T-helper 2 cell treated with Interferon-gamma antibody and Interleukin-4, amounts not matched to agents 100 ng/mL and 5 ng/mL, for 36 hours (primary cell): ENCODE data around the gene FOXP1. TPM values are rescaled to one million over a fixed set of nuclear protein-coding genes. Genes with fewer than 3 reads are reported as not detected.

Source experiments
- intact Hi-C: fragments of 100-400 bp; cut with micrococcal nuclease; formaldehyde crosslinking; loops from one replicate; pipeline ENCODE4 v1.15.1; 2023
- total RNA-seq: library from RNA; stranded (reverse); gene quantifications from 2 replicates; pipeline ENCODE4 v1.2.3, GENCODE V29; 2022

Gene FOXP1
- total RNA-seq, 1 donor from 2014 or later, result 113 TPM

DNA sequence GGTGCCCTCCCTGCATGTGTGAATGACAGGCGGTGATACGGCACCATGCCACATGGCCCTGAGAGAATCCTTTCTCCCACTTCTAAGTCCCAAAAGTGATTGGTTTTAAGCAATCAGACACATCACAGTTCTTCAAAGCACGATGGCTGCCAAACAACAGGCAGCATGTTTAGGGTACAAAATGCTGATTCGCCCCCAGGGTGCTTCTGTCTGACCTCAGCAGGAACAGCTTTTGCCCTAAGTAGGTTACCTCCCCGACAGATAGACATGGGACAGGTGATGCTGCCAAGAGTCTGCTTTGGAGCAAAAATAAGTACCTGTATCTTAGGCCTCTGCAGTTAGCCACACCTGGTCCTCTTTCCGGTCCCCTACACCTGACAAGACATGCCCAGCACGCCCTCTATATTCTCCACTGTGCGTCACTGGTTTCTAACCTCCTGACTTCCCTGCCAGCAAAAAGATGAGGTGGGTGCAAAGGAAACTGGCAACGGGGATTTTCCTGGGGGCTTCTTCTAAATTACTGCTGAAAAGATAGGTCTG, 549.8 kb downstream of the FOXP1 start:
- intact Hi-C loops, result no loop called here

GRCh38 chr3:71031914-71032521, 551.5 kb downstream of the FOXP1 start:
- intact Hi-C loops, result no loop called here

DNA sequence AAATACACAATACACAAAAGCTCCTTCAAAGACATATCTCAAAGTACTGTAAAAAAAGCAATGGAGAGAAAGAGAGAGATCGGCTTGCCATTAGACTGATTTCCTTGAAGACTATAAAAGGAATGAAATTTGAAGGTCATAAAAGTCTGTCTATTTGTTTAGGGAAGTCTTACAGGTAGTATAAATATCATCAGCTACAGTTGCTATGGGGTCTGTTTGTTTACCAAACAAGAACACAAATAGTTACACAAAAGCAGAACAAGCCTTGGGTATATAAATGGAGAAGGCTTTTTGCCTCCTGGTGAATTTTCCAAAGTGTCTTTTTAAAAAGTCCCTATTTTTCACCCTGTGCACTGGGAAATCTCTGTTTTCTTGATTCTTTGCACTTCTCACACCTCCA, 552.3 kb downstream of the FOXP1 start:
- intact Hi-C loops, result no loop called here

DNA sequence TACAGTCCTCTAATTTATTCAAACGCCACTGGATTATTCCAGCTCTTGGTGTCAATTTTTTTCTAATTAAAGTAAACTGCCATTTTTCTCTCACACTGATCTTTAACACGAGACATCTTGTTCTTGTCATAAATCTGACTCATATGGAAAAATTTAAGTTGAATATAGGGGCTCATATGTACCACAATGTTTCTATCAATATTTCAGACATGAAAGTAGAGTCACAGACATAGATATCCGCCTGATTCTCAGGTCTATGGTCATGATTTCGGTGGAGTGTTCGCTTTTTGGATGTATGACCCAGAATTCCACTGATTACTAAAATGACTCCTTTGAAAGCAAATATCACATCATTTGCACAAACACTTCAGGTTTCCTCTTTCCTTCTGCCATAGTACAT, 552.8 kb downstream of the FOXP1 start:
- intact Hi-C loops, result no loop called here

DNA sequence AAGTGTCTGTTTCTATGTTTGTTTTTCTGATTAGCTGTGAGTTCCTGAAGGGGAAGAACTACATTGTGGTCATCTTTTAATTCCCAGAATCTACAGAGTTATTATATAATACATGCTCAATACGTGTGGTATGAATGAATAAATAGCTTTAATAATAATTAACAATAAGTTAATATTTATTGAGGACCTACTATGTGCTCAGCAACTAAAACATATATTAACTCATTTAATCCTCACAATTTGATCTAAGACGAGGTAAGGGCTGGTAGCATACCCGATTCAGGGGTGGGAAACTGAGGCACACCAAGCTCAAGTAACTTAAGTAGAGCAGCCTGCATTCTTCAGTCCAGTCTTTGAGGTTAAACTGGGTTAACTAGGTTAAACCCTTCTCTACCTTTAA, 553.8 kb downstream of the FOXP1 start:
- intact Hi-C loops, result no loop called here

DNA sequence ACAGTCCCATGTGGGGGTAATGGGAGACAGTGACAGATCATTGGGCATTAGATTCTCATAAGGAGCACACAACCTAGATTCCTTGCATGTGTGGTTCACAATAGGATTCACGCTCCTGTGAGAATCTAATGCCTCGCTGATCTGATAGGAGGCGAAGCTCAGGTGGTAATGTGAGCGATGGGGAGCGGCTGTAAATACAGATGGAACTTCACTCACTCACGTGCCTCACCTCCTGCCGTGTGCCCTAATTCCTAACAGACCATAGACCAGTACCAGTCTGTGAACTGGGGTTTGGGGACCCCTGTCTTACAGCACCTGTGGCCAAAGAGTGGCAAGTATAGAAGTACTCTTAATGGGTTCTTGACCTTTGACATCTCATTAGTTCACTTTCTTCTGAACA, 554.7 kb downstream of the FOXP1 start:
- intact Hi-C loops, result no loop called here

DNA sequence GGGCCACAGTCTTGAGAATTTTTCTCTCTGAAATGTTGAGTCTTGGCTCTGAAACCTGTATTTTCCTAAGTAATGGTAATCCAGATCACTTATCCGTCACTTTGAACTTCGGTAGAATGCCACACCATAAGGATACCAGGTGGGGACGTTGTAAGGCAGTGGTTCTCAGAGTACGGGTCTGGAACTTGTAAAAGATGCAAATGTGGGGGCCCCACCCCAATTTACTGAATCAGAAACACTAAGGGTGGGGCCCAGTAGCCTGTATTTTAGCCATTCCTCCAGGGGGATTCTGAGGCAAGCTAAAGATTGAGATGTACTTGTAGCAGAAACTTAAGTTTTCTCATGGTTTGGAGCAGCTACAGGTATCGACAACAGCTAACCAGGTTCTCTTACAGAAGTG, 555.3 kb downstream of the FOXP1 start:
- intact Hi-C loops, result no loop called here

DNA sequence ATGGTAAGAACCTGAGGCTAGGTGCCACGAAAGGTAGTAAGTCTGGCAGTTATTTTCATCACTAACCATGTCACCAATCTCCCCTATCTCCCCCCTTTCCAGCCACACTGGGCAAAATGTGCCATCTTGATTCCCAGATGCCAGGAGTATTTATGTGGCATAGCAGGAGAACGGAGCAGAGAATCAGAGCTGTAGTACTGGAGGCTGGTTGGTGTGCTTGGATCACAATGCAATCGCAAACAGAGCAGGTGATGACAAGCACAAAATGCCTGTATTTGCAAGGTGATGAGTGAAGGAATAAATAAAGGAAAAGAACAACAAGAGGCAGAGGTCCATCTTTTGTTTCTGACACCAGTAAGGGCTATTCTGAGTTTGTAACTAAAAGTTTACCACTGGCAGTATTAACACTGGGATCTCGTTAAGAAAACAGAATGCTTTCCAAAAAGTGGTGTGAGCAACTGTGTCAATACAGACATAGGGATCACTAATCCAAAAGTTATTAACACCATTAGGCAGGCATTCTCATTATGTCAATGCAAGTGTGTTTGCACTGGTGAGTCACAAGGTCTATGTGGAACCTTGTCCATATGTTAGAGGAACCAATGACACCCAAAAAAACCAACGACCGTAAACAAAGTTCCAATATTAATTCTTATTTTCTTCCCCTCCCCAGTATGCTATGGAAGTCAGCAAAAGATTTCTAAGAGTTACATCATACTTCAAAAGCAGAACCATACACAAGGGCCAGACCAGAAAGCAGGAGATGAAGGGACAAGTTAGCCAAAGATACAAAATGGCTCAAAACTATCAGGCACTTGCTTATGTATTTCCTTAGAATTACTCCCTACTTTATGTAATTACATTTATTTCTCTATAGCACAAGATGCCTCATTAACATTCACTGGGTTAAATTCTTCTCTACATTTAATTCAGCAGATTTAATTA, 556.6 kb downstream of the FOXP1 start:
- intact Hi-C loops, result no loop called here

- intact Hi-C loops, result loop anchor here (2.0 kb wide), 1 partner anchor 15 kb away; no protein-coding TSS in a partner anchor
Measured at GRCh38 chr3:71025516-71025915, 558.0 kb downstream of the FOXP1 start.

GRCh38 chr3:71025010-71025409, 558.5 kb downstream of the FOXP1 start:
- intact Hi-C loops, result loop anchor here (2.0 kb wide), 1 partner anchor 14 kb away; no protein-coding TSS in a partner anchor

GRCh38 chr3:71022551-71023335, 560.8 kb downstream of the FOXP1 start:
- intact Hi-C loops, result no loop called here

DNA sequence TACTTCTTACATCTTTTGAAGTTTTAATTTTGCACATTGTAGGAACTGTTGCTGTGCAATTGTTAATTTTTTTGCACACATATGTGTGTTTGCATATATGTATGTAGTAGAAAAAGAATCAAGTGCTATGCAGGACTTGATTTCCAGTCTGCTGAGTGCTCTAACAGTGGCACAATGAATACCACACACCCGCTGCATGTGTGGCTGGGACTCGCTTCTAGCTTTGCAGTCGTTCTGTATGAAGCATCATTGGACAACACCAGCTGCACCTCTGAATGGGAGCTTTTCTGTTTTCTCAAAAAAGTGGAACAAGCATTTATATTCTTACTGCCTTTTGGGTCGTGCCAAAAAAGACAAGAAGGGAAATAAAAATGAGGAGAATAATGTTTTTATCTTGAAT, 564.7 kb downstream of the FOXP1 start:
- intact Hi-C loops, result loop anchor here (1.0 kb wide), 1 partner anchor 7 kb away; no protein-coding TSS in a partner anchor

DNA sequence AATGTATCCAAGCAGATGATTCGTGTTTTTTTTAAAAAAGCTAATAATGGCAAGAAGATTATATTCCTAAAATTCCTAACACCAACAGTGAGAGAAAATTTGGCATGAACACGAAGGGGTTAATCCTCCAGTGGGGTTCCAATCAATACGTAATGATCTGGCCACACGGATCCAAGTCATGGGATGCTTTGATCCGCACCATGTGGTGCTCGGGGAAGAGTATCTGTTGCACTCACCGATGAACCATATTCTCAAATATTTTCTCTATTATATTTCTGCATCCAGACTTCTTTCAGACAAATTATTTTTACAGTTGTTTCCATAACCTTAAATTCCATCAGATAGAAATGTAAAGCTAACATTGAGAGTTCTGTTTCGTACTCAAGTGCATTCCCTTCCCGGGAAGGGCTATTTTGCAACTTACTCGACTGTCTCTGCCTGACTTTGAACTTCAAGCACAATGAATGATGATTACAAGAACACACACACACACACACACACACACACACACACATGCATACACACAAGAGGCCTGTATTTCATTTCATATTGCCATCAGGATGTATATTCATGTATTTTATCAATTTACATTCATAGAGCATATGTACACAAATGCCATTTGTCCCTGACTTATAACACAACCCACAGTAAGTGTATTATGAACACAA, 567.2 kb downstream of the FOXP1 start:
- intact Hi-C loops, result no loop called here

DNA sequence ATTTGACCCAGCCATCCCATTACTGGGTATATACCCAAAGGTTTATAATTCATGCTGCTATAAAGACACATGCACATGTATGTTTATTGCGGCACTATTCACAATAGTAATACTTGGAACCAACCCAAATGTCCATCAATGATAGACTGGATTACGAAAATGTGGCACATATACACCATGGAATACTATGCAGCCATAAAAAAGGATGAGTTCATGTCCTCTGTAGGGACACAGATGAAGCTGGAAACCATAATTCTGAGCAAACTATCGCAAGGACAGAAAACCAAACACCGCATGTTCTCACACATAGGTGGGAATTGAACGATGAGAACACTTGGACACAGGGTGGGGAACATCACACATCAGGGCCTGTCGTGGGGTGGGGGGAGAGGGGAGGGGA, 568.9 kb downstream of the FOXP1 start:
- intact Hi-C loops, result loop anchor here (5.0 kb wide), 1 partner anchor 478 kb away; no protein-coding TSS in a partner anchor

GRCh38 chr3:71012971-71013370, 570.6 kb downstream of the FOXP1 start:
- intact Hi-C loops, result loop anchor here (5.0 kb wide), 1 partner anchor 479 kb away; no protein-coding TSS in a partner anchor

DNA sequence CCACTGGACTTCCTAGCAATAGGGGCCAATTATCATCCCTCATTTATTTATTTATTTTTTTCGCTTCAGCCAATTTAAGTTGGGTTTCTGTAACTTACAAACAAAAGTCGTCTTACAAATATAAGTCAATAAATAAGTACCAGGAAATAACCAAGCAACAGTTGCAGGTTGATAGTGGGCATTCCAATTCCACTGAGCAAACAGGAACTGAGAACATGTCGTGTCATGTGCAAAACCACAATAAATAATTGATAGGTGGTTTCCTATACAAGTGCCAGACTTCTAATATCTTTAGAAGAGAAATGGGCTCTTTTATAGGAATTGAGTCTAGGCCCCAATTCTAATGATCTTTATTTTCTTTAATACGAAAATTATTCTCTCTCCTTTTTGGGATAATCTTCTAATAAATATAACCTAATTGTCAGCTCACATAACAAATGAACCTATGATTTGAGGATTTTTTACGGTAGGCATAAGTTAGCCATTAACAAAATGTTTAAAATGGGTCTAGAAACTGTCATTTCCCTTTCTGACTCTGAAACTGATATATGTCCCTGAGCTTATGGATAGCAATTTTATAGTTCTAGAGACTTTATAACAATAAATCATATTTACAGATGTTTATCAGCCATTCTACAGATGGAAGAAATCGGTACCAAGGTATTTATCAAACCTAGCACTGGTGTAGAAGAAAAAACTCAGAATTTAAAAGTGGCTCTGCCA, 571.8 kb downstream of the FOXP1 start:
- intact Hi-C loops, result loop anchor here (1.0 to 5.0 kb wide), 7 partner anchors 8 to 573 kb away; no protein-coding TSS in a partner anchor

DNA sequence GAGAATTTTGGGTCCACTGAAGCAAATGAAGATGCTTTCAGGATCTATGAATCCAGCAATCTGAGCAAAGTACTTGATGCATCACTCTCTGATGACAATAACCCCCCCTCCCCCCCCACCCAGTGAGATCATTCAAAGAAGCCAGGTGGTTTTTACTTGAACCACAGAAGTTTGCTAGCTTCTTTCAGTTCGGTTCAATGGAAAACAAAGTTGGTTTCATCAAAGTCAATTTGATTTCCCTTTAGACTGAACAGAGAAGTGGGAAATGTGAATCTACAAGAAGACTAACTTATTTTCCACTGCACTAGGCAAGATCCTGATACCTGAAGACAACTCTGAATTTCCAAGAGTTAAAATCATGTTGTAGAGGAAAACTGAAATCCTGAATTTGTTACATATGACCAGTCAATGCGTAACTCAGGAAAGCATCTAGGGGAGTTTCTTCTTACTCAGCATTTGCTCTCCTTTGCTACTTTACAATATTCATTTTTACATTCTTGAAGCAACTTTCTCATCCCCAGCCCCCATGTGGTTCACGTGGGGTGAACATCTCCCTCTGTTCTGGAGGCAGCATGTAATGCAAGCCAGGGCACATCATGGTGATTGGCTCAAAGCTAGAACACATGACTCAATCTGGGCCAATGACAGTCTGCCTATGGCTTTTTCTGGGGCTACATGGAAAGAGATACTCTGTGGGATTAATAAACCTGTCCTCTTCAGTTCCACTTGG, 572.6 kb downstream of the FOXP1 start:
- intact Hi-C loops, result loop anchor here (1.0 to 5.0 kb wide), 9 partner anchors 8 to 574 kb away; no protein-coding TSS in a partner anchor

DNA sequence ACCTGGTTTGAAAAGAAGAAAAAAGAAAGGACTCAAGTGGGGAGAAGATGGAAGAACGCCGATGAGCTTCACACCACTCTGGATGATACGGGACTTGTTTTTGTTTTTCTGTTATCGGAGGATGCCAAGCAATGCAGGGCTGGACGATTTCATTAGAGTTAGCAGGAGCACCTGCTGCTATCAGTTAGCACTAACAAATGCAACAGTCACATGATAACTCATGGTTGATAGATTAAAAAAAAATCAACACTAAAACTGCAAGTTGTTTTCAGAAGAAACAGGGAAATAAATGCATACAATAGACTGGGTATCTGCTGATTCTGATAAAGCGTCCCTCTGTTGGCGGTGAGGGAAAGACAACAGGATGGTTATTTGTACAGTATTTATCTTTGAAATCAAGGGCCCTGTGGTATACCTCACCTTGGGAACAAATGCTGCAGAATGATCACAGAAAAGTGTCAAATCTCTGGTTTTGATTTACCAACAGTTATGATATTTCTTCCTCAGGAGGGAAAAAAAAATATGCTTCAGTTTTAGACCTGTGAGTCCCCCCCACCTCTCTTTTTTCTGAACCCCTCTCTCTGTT, 575.1 kb downstream of the FOXP1 start:
- intact Hi-C loops, result loop anchor here (5.0 kb wide), 1 partner anchor 434 kb away; no protein-coding TSS in a partner anchor
